Neural cell (in vitro differentiated cells): ENCODE results near the gene GATB. TPM values are rescaled to one million over a fixed set of nuclear protein-coding genes. Genes with fewer than 3 reads are reported as not detected.

ENCODE experiments used
- H2AFZ ChIP-seq: fragments of 200-600, 300-800 bp; sonication (generic), shearing (Covaris generic); 2 replicates; pipeline ENCODE4 v1.6.0; 2014; ENCODE audit warnings: low read depth, mild to moderate bottlenecking, antibody characterized with exemption, low read length, moderate library complexity
- H3F3A ChIP-seq: fragments of 200-600 bp; shearing (Covaris generic); 2 replicates; pipeline ENCODE4 v1.6.1; 2016; ENCODE audit warnings: mild to moderate bottlenecking, moderate library complexity, mixed read lengths, antibody characterized with exemption, low read length; ENCODE audit not compliant: insufficient read depth, poor library complexity, severe bottlenecking
- H3K27ac ChIP-seq: fragments of 200-600, 300-800 bp; sonication (generic), shearing (Covaris generic); 2 replicates; pipeline ENCODE4 v1.5.1; 2014; ENCODE audit warnings: mild to moderate bottlenecking, low read length, moderate library complexity
- H3K27me3 ChIP-seq: fragments of 300-800, 200-600 bp; sonication (generic), shearing (Covaris generic); 2 replicates; pipeline ENCODE4 v1.6.0; 2014; ENCODE audit warnings: mild to moderate bottlenecking, low read depth, low read length, moderate library complexity; ENCODE audit not compliant: insufficient read depth
- H3K36me3 ChIP-seq: fragments of 300-800, 200-600 bp; sonication (generic), shearing (Covaris generic); 2 replicates; pipeline ENCODE4 v1.5.1; 2014; ENCODE audit warnings: mild to moderate bottlenecking, antibody characterized with exemption, low read length, moderate library complexity; ENCODE audit not compliant: insufficient read depth
- H3K4me2 ChIP-seq: fragments of 300-800, 200-600 bp; sonication (generic), shearing (Covaris generic); 2 replicates; pipeline ENCODE4 v1.6.0; 2014; ENCODE audit warnings: mild to moderate bottlenecking, low read length
- H3K4me3 ChIP-seq: fragments of 300-800, 200-600 bp; sonication (generic), shearing (Covaris generic); 2 replicates; pipeline ENCODE4 v1.5.1; 2014; ENCODE audit warnings: mild to moderate bottlenecking, low read length, moderate library complexity
- H3K79me2 ChIP-seq: fragments of 200-600 bp; shearing (Covaris generic); replicated peaks from 2 replicates; pipeline ENCODE4 v1.6.0; 2014; ENCODE audit warnings: mild to moderate bottlenecking, low read length, moderate library complexity; ENCODE audit not compliant: insufficient read depth
- H3K9ac ChIP-seq: fragments of 300-800, 200-600 bp; sonication (generic), shearing (Covaris generic); 2 replicates; pipeline ENCODE4 v1.6.1; 2016; ENCODE audit warnings: mild to moderate bottlenecking, low read length, mixed read lengths
- H3K9me2 ChIP-seq: fragments of 200-600 bp; shearing (Covaris generic); 2 replicates; pipeline ENCODE4 v1.6.1; 2016; ENCODE audit warnings: mild to moderate bottlenecking, low read length, mixed read lengths; ENCODE audit not compliant: insufficient read depth
- H3K9me3 ChIP-seq: fragments of 200-600, 300-800 bp; sonication (generic), shearing (Covaris generic); 2 replicates; pipeline ENCODE4 v1.6.1; 2016; ENCODE audit warnings: mild to moderate bottlenecking, mixed run types, low read length, moderate library complexity, mixed read lengths
- H4K20me1 ChIP-seq: fragments of 200-600 bp; shearing (Covaris generic); 2 replicates; pipeline ENCODE4 v1.6.1; 2016; ENCODE audit warnings: mild to moderate bottlenecking, mixed run types; ENCODE audit not compliant: insufficient read depth
- CTCF ChIP-seq: fragments of 450-650 bp; IDR thresholded peaks from 2 replicates; pipeline ENCODE4 v1.5.1; 2014; ENCODE audit warnings: antibody characterized with exemption, mild to moderate bottlenecking, moderate library complexity; ENCODE audit not compliant: poor library complexity, severe bottlenecking
- EP300 ChIP-seq: fragments of 450-650 bp; conservative IDR thresholded peaks from 2 replicates; pipeline ENCODE4 v1.6.1; 2014; ENCODE audit warnings: antibody characterized with exemption, mild to moderate bottlenecking, moderate library complexity; ENCODE audit not compliant: poor library complexity, severe bottlenecking
- EZH2 ChIP-seq: fragments of 200-600, 300-800 bp; shearing (Covaris generic), sonication (generic); IDR thresholded peaks from 2 replicates; pipeline ENCODE4 v1.6.1; 2014; ENCODE audit warnings: antibody characterized with exemption, low read length, borderline replicate concordance, mild to moderate bottlenecking; ENCODE audit not compliant: insufficient read depth, poor library complexity, severe bottlenecking
- POLR2AphosphoS5 ChIP-seq: IDR thresholded peaks from 2 replicates; pipeline ENCODE4 v1.6.1; 2012
- REST ChIP-seq: IDR thresholded peaks from 2 replicates; pipeline ENCODE4 v1.6.1; 2012; ENCODE audit warnings: borderline replicate concordance
- SMC3 ChIP-seq: fragments of 450-650 bp; conservative IDR thresholded peaks from 2 replicates; pipeline ENCODE4 v1.6.1; 2014; ENCODE audit warnings: antibody characterized with exemption, mild to moderate bottlenecking, moderate library complexity; ENCODE audit not compliant: poor library complexity
- TAF1 ChIP-seq: IDR thresholded peaks from 2 replicates; pipeline ENCODE4 v1.6.1; 2012; ENCODE audit warnings: low read depth
- polyA plus RNA-seq: library from polyadenylated mRNA; depleted of rRNA; stranded (reverse); fragments of >200 nt; gene quantifications from 2 replicates; pipeline ENCODE4 v1.2.3, GENCODE V29; 2014

GATB gene
- polyA plus RNA-seq, 1 donor from 2014 or later, result 15.3 TPM

- H3K4me2 ChIP-seq, result no peak overlapping the region
Measured at GRCh38 chr4:151641983-151642382, 118.8 kb downstream of the GATB start.

GRCh38 chr4:151641167-151641566 lies 119.6 kb downstream of the GATB start:
- no peaks in the 10 kb centered on the region for H3K9me2 ChIP-seq

More at GRCh38 chr4:151641983-151642382, 118.8 kb downstream of the GATB start:
- Histone ChIP-seq H3K27me3 (no peaks in the 10 kb centered on the region), H3K4me3 (no peak overlapping the region), H2AFZ (no peak overlapping the region), H3K27ac (no peak overlapping the region), H3K9ac (no peak overlapping the region), H3K9me2 (no peaks in the 10 kb centered on the region), H4K20me1 (no peaks in the 10 kb centered on the region), H3F3A (no peaks in the 10 kb centered on the region), H3K36me3 (no peaks in the 10 kb centered on the region), H3K79me2 (no peaks in the 10 kb centered on the region), H3K9me3 (no peaks in the 10 kb centered on the region)
- TF ChIP-seq REST (no peak), EZH2 (no peak), SMC3 (no peak), EP300 (no peak), POLR2AphosphoS5 (no peak), CTCF (no peak), TAF1 (no peak)

More at GRCh38 chr4:151641167-151641566, 119.6 kb downstream of the GATB start:
- Histone ChIP-seq H2AFZ (no peak overlapping the region), H3K36me3 (no peaks in the 10 kb centered on the region), H3K4me3 (no peak overlapping the region), H3K4me2 (no peak overlapping the region), H4K20me1 (no peaks in the 10 kb centered on the region), H3K9ac (no peak overlapping the region), H3F3A (no peaks in the 10 kb centered on the region), H3K79me2 (no peaks in the 10 kb centered on the region), H3K27me3 (no peaks in the 10 kb centered on the region), H3K27ac (no peak overlapping the region), H3K9me3 (no peaks in the 10 kb centered on the region)
- TF ChIP-seq REST, result no peak
- no peak for TF ChIP-seq TAF1
